PC-3 (cell line): ENCODE data around the gene SNRNP200. TPM values are rescaled to one million over a fixed set of nuclear protein-coding genes. Genes with fewer than 3 reads are reported as not detected.
A peak's percentile ranks its signal among the peaks of the same experiment; 100 is the strongest.

Experiments
- ATAC-seq: fragments of 200-7000 bp; cut with Tn5 transposase; 2 replicates; pipeline ENCODE4 v1.9.1; 2020; ENCODE audit warnings: mild to moderate bottlenecking, moderate library complexity
- BruUV-seq: library from RNA; stranded (reverse); fragments of 400-500 nt; replicated peaks from 2 replicates; lab custom pipeline; 2021; lab: Mats Ljungman, UMichigan
- CTCF ChIA-PET: fragments of 300-600 bp; sonication (Branson Sonifier 250); formaldehyde crosslinking; loops from one replicate; lab custom pipeline; 2022; ENCODE audit warnings: antibody characterized with exemption; lab: Charles Lee
- POLR2A ChIA-PET: fragments of 300-600 bp; sonication (Branson Sonifier 250); formaldehyde crosslinking; loops from one replicate; lab custom pipeline; 2022; ENCODE audit warnings: antibody characterized with exemption; ENCODE audit not compliant: unreplicated experiment; lab: Charles Lee
- DNase-seq: peaks from one replicate; pipeline ENCODE4 v3.0.0-alpha.2; 2015
- H2AFZ ChIP-seq: fragments of 300-600 bp; sonication (generic); 2 replicates; pipeline ENCODE4 v1.6.0; 2016; ENCODE audit warnings: antibody characterized with exemption, low read length
- H3F3A ChIP-seq: fragments of 300-600 bp; sonication (generic); one replicate; pipeline ENCODE4 v1.6.0; 2017; ENCODE audit warnings: antibody characterized with exemption, low read length, control low read depth, mild to moderate bottlenecking; ENCODE audit not compliant: unreplicated experiment
- H3K27ac ChIP-seq: fragments of 300-600 bp; sonication (generic); 2 replicates; pipeline ENCODE4 v1.5.1; 2016; ENCODE audit warnings: mild to moderate bottlenecking, low read length
- H3K27me3 ChIP-seq: fragments of 300-600 bp; sonication (generic); 2 replicates; pipeline ENCODE4 v1.6.1; 2016; ENCODE audit warnings: low read length, mixed read lengths
- H3K36me3 ChIP-seq: fragments of 300-600 bp; sonication (generic); 2 replicates; pipeline ENCODE4 v1.6.1; 2016; ENCODE audit warnings: low read depth, mixed run types, low read length, mixed read lengths
- H3K4me1 ChIP-seq: fragments of 300-600 bp; sonication (generic); 2 replicates; pipeline ENCODE4 v1.5.1; 2016; ENCODE audit warnings: low read length; ENCODE audit not compliant: insufficient read depth
- H3K4me2 ChIP-seq: fragments of 300-600 bp; sonication (generic); 2 replicates; pipeline ENCODE4 v1.6.0; 2016; ENCODE audit warnings: low read length
- H3K4me3 ChIP-seq: fragments of 300-600 bp; sonication (generic); 2 replicates; pipeline ENCODE4 v1.5.1; 2016; ENCODE audit warnings: mild to moderate bottlenecking, low read length, mixed read lengths
- H3K79me2 ChIP-seq: fragments of 300-600 bp; sonication (generic); 2 replicates; pipeline ENCODE4 v1.6.1; 2017; ENCODE audit warnings: low read length, mixed read lengths
- H3K9ac ChIP-seq: fragments of 300-600 bp; sonication (generic); 2 replicates; pipeline ENCODE4 v1.6.0; 2016; ENCODE audit warnings: mild to moderate bottlenecking, low read length
- H3K9me2 ChIP-seq: fragments of 300-600 bp; sonication (generic); replicated peaks from 2 replicates; pipeline ENCODE4 v1.6.1; 2016; ENCODE audit warnings: mixed run types, low read length, mixed read lengths
- H3K9me3 ChIP-seq: fragments of 300-600 bp; sonication (generic); 2 replicates; pipeline ENCODE4 v1.6.1; 2016; ENCODE audit warnings: low read length, mixed read lengths
- H4K20me1 ChIP-seq: fragments of 300-600 bp; sonication (generic); 2 replicates; pipeline ENCODE4 v1.6.1; 2016; ENCODE audit warnings: low read length, mixed read lengths
- CTCF ChIP-seq: fragments of 300-600 bp; sonication (generic); conservative IDR thresholded peaks from 2 replicates; pipeline ENCODE4 v1.5.1; 2017; ENCODE audit warnings: antibody characterized with exemption, low read depth, mild to moderate bottlenecking, low read length
- EZH2 ChIP-seq: fragments of 300-600 bp; sonication (generic); IDR thresholded peaks from one replicate; pipeline ENCODE4 v1.6.1; 2017; ENCODE audit warnings: antibody characterized with exemption, mild to moderate bottlenecking, low read length; ENCODE audit not compliant: unreplicated experiment
- EZH2phosphoT487 ChIP-seq: fragments of 300-600 bp; sonication (generic); IDR thresholded peaks from 2 replicates; pipeline ENCODE4 v1.6.1; 2018; ENCODE audit warnings: mild to moderate bottlenecking, antibody characterized with exemption, low read length, borderline replicate concordance
- intact Hi-C: fragments of 100-400 bp; cut with micrococcal nuclease; formaldehyde crosslinking; loops from 2 replicates; pipeline ENCODE4 v1.9.0; 2023
- total RNA-seq: library from RNA; depleted of rRNA; stranded (reverse); fragments of >200 nt; gene quantifications from 2 replicates; pipeline ENCODE4 v1.2.3, GENCODE V29; 2014

SNRNP200 gene
- total RNA-seq, 1 experiment from 2014 or later: 77.8 TPM

- Histone ChIP-seq H4K20me1 (no peaks in the 10 kb centered on the region), H3K4me3 (peak overlapping the region; percentile 81; the same call in 1 of the 2 replicates), H3K4me2 (peak overlapping the region; percentile 98), H3K79me2 (no peaks in the 10 kb centered on the region), H2AFZ (no peak overlapping the region), H3K9ac (no peak overlapping the region), H3K27me3 (peaks cover 11% of the 10 kb centered on the region; the same call in 1 of the 2 replicates), H3K9me3 (no peaks in the 10 kb centered on the region), H3K27ac (no peak overlapping the region), H3K9me2 (no peaks in the 10 kb centered on the region), H3F3A (peaks cover 4% of the 10 kb centered on the region), H3K4me1 (peaks cover 22% of the 10 kb centered on the region), H3K36me3 (no peaks in the 10 kb centered on the region)
- TSS peak; percentile 31 for BruUV-seq
- intact Hi-C loops: no loop called here
- ChIA-PET POLR2A (interaction anchor here (0.5 to 0.6 kb wide), 2 partner anchors 185 to 190 kb away, joined by 3 read pairs; no protein-coding TSS in a partner anchor), CTCF (no interaction called here)
- no peak for TF ChIP-seq EZH2phosphoT487
- TF ChIP-seq EZH2: no peak
- no peak for TF ChIP-seq CTCF
- DNase-seq (peak; percentile 60), ATAC-seq (peak; percentile 32)
Observed at GRCh38 chr2:96320326-96320725, 15.0 kb upstream of the SNRNP200 start.

GRCh38 chr2:96319396-96319795, 14.1 kb upstream of the SNRNP200 start:
- H3K4me2 ChIP-seq: no peak overlapping the region
- TF ChIP-seq EZH2: no peak
- TF ChIP-seq CTCF: no peak
- no peak for TF ChIP-seq EZH2phosphoT487
- H3K4me1 ChIP-seq: peaks cover 22% of the 10 kb centered on the region
- peaks cover 11% of the 10 kb centered on the region; the same call in 1 of the 2 replicates for H3K27me3 ChIP-seq
- H3K9me2 ChIP-seq: no peaks in the 10 kb centered on the region
- no peaks in the 10 kb centered on the region for H3K79me2 ChIP-seq
- H3K27ac ChIP-seq: no peak overlapping the region
- no peak for ATAC-seq
- no peaks in the 10 kb centered on the region for H3K36me3 ChIP-seq
- no TSS peak for BruUV-seq
- peaks cover 4% of the 10 kb centered on the region for H3F3A ChIP-seq
- CTCF ChIA-PET: no interaction called here
- no peak overlapping the region for H2AFZ ChIP-seq
- no peaks in the 10 kb centered on the region for H4K20me1 ChIP-seq
- H3K9me3 ChIP-seq: no peaks in the 10 kb centered on the region
- DNase-seq: no peak
- intact Hi-C loops: no loop called here
- H3K9ac ChIP-seq: no peak overlapping the region
- no peak overlapping the region for H3K4me3 ChIP-seq
- POLR2A ChIA-PET: no interaction called here

- H3K9me3 ChIP-seq: no peaks in the 10 kb centered on the region
- no peaks in the 10 kb centered on the region for H3K9me2 ChIP-seq
- POLR2A ChIA-PET: no interaction called here
- peaks cover 4% of the 10 kb centered on the region for H3F3A ChIP-seq
- no peaks in the 10 kb centered on the region for H3K36me3 ChIP-seq
- DNase-seq (no peak), ATAC-seq (no peak)
- H3K9ac ChIP-seq: no peak overlapping the region
- intact Hi-C loops: no loop called here
- H2AFZ ChIP-seq: no peak overlapping the region
- no peaks in the 10 kb centered on the region for H4K20me1 ChIP-seq
- H3K4me1 ChIP-seq: peaks cover 22% of the 10 kb centered on the region
- H3K79me2 ChIP-seq: no peaks in the 10 kb centered on the region
- no peak overlapping the region for H3K4me3 ChIP-seq
- H3K4me2 ChIP-seq: no peak overlapping the region
- peaks cover 11% of the 10 kb centered on the region; the same call in 1 of the 2 replicates for H3K27me3 ChIP-seq
- TF ChIP-seq CTCF: no peak
- no peak for TF ChIP-seq EZH2
- no peak for TF ChIP-seq EZH2phosphoT487
- CTCF ChIA-PET: no interaction called here
- BruUV-seq: no TSS peak
- no peak overlapping the region for H3K27ac ChIP-seq
Observed at GRCh38 chr2:96318723-96319122, 13.4 kb upstream of the SNRNP200 start.
